K562 (cell line): ENCODE data around the gene ADGRF1. TPM values are rescaled to one million over a fixed set of nuclear protein-coding genes. Genes with fewer than 3 reads are reported as not detected.

Source experiments
- ATAC-seq: fragments of 200-7000 bp; cut with Tn5 transposase; 3 replicates; pipeline ENCODE4 v1.9.1; 2020; ENCODE audit warnings: moderate library complexity
- BruUV-seq: library from RNA; stranded (reverse); fragments of 400-500 nt; replicated peaks from 2 replicates; lab custom pipeline; 2021; lab: Mats Ljungman, UMichigan
- CTCF ChIA-PET: fragments of 300-600 bp; formaldehyde crosslinking; extraction: SDS; loops from one replicate; lab custom pipeline; 2021; ENCODE audit warnings: low intra/inter-chr PET ratio; lab: Yijun Ruan, JAX
- POLR2A ChIA-PET: fragments of 300-600, 350-650 bp; sonication (Branson Sonifier 250); formaldehyde crosslinking; extraction: SDS; loops from one replicate; lab custom pipeline; 2021; ENCODE audit warnings: antibody characterized with exemption, inconsistent platforms; lab: Yijun Ruan, JAX
- DNase-seq, 4 experiments: peaks; one replicate each; pipeline versions ENCODE4 v3.0.0 to v3.0.0-alpha.2; 2011 to 2018; ENCODE audit warnings: low spot score in 3 of 4, mixed read lengths in 3 of 4; ENCODE audit errors: extremely low read depth in 1 of 4
- FAIRE-seq: peaks from 2 replicates; lab custom pipeline; 2011; peaks lifted over from hg19 to GRCh38; lab: Jason Lieb, UNC
- H2AFZ ChIP-seq: 2 replicates; pipeline ENCODE4 v1.6.0; 2011; ENCODE audit warnings: low read depth, low read length, control low read depth, inconsistent platforms
- H3K27ac ChIP-seq: fragments of 200-600 bp; 3 replicates; pipeline ENCODE4 v1.8.0; 2011; ENCODE audit warnings: low read depth, mild to moderate bottlenecking, control low read depth, inconsistent platforms, low read length, moderate library complexity, mixed read lengths; ENCODE audit errors: extremely low read depth
- H3K27me3 ChIP-seq, 2 experiments: fragments of 300-600 bp in 1 of 2; 2 replicates in 1 of 2; 3 replicates in 1 of 2; pipeline versions ENCODE4 v1.6.0 to v1.8.0; 2011; ENCODE audit warnings: inconsistent platforms in 2 of 2, low read length in 2 of 2, mild to moderate bottlenecking in 1 of 2, mixed read lengths in 1 of 2, moderate library complexity in 1 of 2; ENCODE audit not compliant: control insufficient read depth in 2 of 2, insufficient read depth in 2 of 2
- H3K36me3 ChIP-seq: fragments of 300-600 bp; 3 replicates; pipeline ENCODE4 v1.8.0; 2011; ENCODE audit warnings: mild to moderate bottlenecking, low read length, inconsistent platforms; ENCODE audit not compliant: control insufficient read depth, insufficient read depth
- H3K4me1 ChIP-seq, 2 experiments: fragments of 200-600 bp in 1 of 2; replicated peaks in 1 of 2; 2 replicates in 1 of 2; 3 replicates in 1 of 2; pipeline versions ENCODE4 v1.5.1 to v1.8.0; 2011; ENCODE audit warnings: inconsistent platforms in 2 of 2, low read length in 2 of 2, mild to moderate bottlenecking in 1 of 2, mixed read lengths in 1 of 2, moderate library complexity in 1 of 2; ENCODE audit not compliant: control insufficient read depth in 2 of 2, insufficient read depth in 2 of 2
- H3K4me2 ChIP-seq: 2 replicates; pipeline ENCODE4 v1.6.1; 2011; ENCODE audit warnings: low read length, control low read depth, inconsistent platforms, mixed read lengths; ENCODE audit not compliant: insufficient read depth
- H3K4me3 ChIP-seq: fragments of 200-600 bp; sonication (generic), shearing (Covaris generic); 2 replicates; pipeline ENCODE4 v1.5.1; 2016; ENCODE audit warnings: control low read depth, inconsistent platforms
- H3K79me2 ChIP-seq: fragments of 200-600 bp; 3 replicates; pipeline ENCODE4 v1.8.0; 2011; ENCODE audit warnings: low read length, inconsistent platforms; ENCODE audit not compliant: control insufficient read depth, insufficient read depth
- H3K9ac ChIP-seq, 2 experiments: 2 replicates each; pipeline versions ENCODE4 v1.6.0 to v1.6.1; 2011; ENCODE audit warnings: low read depth in 2 of 2, low read length in 2 of 2, control low read depth in 1 of 2, inconsistent platforms in 1 of 2, mild to moderate bottlenecking in 1 of 2, mixed read lengths in 1 of 2; ENCODE audit not compliant: insufficient read depth in 1 of 2
- H3K9me1 ChIP-seq: one replicate; pipeline ENCODE4 v1.6.0; 2011; ENCODE audit warnings: inconsistent platforms, mild to moderate bottlenecking, low read length, moderate library complexity; ENCODE audit not compliant: control insufficient read depth, insufficient read depth
- H3K9me3 ChIP-seq: replicated peaks from 2 replicates; pipeline ENCODE4 v1.5.1; 2011; ENCODE audit warnings: low read depth, low read length, inconsistent platforms; ENCODE audit not compliant: control insufficient read depth, insufficient read depth
- H4K20me1 ChIP-seq: replicated peaks from 2 replicates; pipeline ENCODE4 v1.6.1; 2011; ENCODE audit warnings: low read length, inconsistent platforms, mixed read lengths; ENCODE audit not compliant: control insufficient read depth, insufficient read depth
- COPS2 ChIP-seq: fragments of 450-650 bp; conservative IDR thresholded peaks from 2 replicates; pipeline ENCODE4 v1.6.1; 2016; ENCODE audit warnings: mild to moderate bottlenecking, moderate library complexity
- GATAD2A ChIP-seq: fragments of 450-650 bp; IDR thresholded peaks from 2 replicates; pipeline ENCODE4 v1.6.1; 2017
- KDM4B ChIP-seq, 2 experiments: fragments of 450-650 bp in 1 of 2; sonication (generic) in 1 of 2; IDR thresholded peaks; 2 replicates each; pipeline ENCODE4 v1.6.1; 2016 to 2017; ENCODE audit warnings: borderline replicate concordance in 2 of 2, antibody characterized with exemption in 1 of 2, low read depth in 1 of 2, mild to moderate bottlenecking in 1 of 2
- KLF1 ChIP-seq: fragments of 450-650 bp; IDR thresholded peaks from 2 replicates; pipeline ENCODE4 v1.6.1; 2016; ENCODE audit warnings: missing genetic modification characterization, missing compliant biosample characterization
- MAFG ChIP-seq: fragments of 450-650 bp; conservative IDR thresholded peaks from 2 replicates; pipeline ENCODE4 v1.6.1; 2016; ENCODE audit warnings: missing genetic modification characterization, missing compliant biosample characterization
- MIER1 ChIP-seq: fragments of 450-650 bp; IDR thresholded peaks from 2 replicates; pipeline ENCODE4 v1.6.1; 2016; ENCODE audit warnings: antibody characterized with exemption, mild to moderate bottlenecking, low read depth
- NFE2L1 ChIP-seq: fragments of 450-650 bp; IDR thresholded peaks from 2 replicates; pipeline ENCODE4 v1.6.1; 2016; ENCODE audit warnings: missing genetic modification characterization, low read depth, mild to moderate bottlenecking, missing compliant biosample characterization, moderate library complexity, borderline replicate concordance
- PPARD ChIP-seq: fragments of 250-450 bp; sonication (Bioruptor Pico); IDR thresholded peaks from 2 replicates; pipeline ENCODE4 v1.8.0; 2022; ENCODE audit warnings: inconsistent platforms, mild to moderate bottlenecking, moderate library complexity
- SAFB2 ChIP-seq: fragments of 200-400 bp; formaldehyde crosslinking; IDR thresholded peaks from 2 replicates; pipeline ENCODE4 v1.6.1; 2018; ENCODE audit warnings: borderline replicate concordance, low read length, low read depth, moderate library complexity; ENCODE audit not compliant: severe bottlenecking
- SOX6 ChIP-seq: fragments of 450-650 bp; IDR thresholded peaks from 2 replicates; pipeline ENCODE4 v1.6.1; 2014; ENCODE audit warnings: mild to moderate bottlenecking
- ZBTB5 ChIP-seq: fragments of 450-650 bp; IDR thresholded peaks from 2 replicates; pipeline ENCODE4 v1.6.1; 2017; ENCODE audit warnings: antibody characterized with exemption
- ZNF444 ChIP-seq: fragments of 250-450 bp; sonication (Bioruptor Pico); IDR thresholded peaks from 2 replicates; pipeline ENCODE4 v1.4.0; 2020; ENCODE audit warnings: mild to moderate bottlenecking, moderate library complexity
- ZNF764 ChIP-seq: fragments of 250-450 bp; sonication (Bioruptor Pico); IDR thresholded peaks from 2 replicates; pipeline ENCODE4 v1.4.0; 2020; ENCODE audit warnings: low read depth, mild to moderate bottlenecking, moderate library complexity
- WGBS: fragments of 100-300 bp; shearing (Covaris generic); methylation state at CpG from one replicate; pipeline ENCODE4 v1.1.6; 2016; ENCODE audit warnings: low coverage, mixed read lengths; ENCODE audit not compliant: insufficient coverage; ENCODE audit errors: missing lambda C conversion rate; 5-methylcytosine and 5-hydroxymethylcytosine counted together
- in situ Hi-C: fragments of 300-500 bp; cut with MboI; formaldehyde crosslinking; loops from 4 replicates; pipeline ENCODE4 v1.15.0; 2018; ENCODE audit warnings: inconsistent platforms, mixed read lengths
- intact Hi-C: fragments of 100-400 bp; cut with micrococcal nuclease; formaldehyde crosslinking; loops from 2 replicates; pipeline ENCODE4 v1.14.2; 2022
- polyA plus RNA-seq, 8 experiments: library from polyadenylated mRNA; depleted of rRNA in 4 of 8; stranded (reverse) in 5 of 8; unstranded in 3 of 8; fragments of >200 nt; fragmentation: Nextera tagmentation in 2 of 8; fragmentation: Illumina TruSeq in 1 of 8; extraction: Ambion mirVana in 2 of 8; extraction: Trizol in 1 of 8; gene quantifications; 2 replicates each; pipeline versions ENCODE4 v1.2.1 to v1.2.3, GENCODE V29; 2011 to 2014; ENCODE audit warnings: inconsistent platforms in 1 of 8, missing spikeins in 1 of 8
- total RNA-seq, 7 experiments: library from RNA; depleted of rRNA in 6 of 7; stranded (reverse); fragments of >200 nt in 6 of 7; fragmentation: Illumina TruSeq in 2 of 7; extraction: Trizol in 2 of 7; gene quantifications; 2 replicates each; pipeline versions ENCODE4 v1.2.1 to v1.2.3, GENCODE V29; 2011 to 2021; ENCODE audit warnings: low replicate concordance in 1 of 7
- TF ChIP-seq, protein P1 (sequence below): fragments of 450-650 bp; IDR thresholded peaks from 2 replicates; pipeline ENCODE4 v1.6.1; 2018; ENCODE audit warnings: mild to moderate bottlenecking, low read depth; ENCODE audit not compliant: partially characterized antibody
- TF ChIP-seq, protein P2 (sequence below): sonication (generic); formaldehyde crosslinking; IDR thresholded peaks from 2 replicates; pipeline ENCODE4 v1.8.1; 2023; ENCODE audit warnings: mild to moderate bottlenecking, missing genetic modification reagents

The ADGRF1 gene
- total and polyA plus RNA-seq, 9 of the 15 experiments (the other 6 are each of a cell fraction or from before 2014, with no cell fraction given): not detected

- no peak for TF ChIP-seq ZBTB5
These were observed 79.1 kb downstream of the ADGRF1 start (continued) for GRCh38 chr6:46963039-46963438.

GRCh38 chr6:46961711-46962110 is 80.4 kb downstream of the ADGRF1 start:
- 0% methylated on average over 5 of the region's 5 CpGs for WGBS
- TF ChIP-seq GATAD2A (no peak), MAFG (tag) (no peak), KDM4B (IDR thresholded peaks at IDR 0.05; ENCODE audit: borderline replicate concordance in 2 of 2, low read depth in 1 of 2) (no peak), NFE2L1 (tag) (no peak), ZNF444 (CRISPR knock-in tag) (no peak), ZNF764 (no peak), COPS2 (no peak), KLF1 (tag) (no peak), MIER1 (no peak), SAFB2 (no peak), PPARD (CRISPR knock-in tag) (no peak), SOX6 (no peak)
- TF ChIP-seq, protein P1, sequence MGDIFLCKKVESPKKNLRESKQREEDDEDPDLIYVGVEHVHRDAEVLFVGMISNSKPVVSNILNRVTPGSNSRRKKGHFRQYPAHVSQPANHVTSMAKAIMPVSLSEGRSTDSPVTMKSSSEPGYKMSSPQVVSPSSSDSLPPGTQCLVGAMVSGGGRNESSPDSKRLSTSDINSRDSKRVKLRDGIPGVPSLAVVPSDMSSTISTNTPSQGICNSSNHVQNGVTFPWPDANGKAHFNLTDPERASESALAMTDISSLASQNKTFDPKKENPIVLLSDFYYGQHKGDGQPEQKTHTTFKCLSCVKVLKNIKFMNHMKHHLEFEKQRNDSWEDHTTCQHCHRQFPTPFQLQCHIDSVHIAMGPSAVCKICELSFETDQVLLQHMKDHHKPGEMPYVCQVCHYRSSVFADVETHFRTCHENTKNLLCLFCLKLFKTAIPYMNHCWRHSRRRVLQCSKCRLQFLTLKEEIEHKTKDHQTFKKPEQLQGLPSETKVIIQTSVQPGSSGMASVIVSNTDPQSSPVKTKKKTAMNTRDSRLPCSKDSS: no peak
- TF ChIP-seq, protein P2, sequence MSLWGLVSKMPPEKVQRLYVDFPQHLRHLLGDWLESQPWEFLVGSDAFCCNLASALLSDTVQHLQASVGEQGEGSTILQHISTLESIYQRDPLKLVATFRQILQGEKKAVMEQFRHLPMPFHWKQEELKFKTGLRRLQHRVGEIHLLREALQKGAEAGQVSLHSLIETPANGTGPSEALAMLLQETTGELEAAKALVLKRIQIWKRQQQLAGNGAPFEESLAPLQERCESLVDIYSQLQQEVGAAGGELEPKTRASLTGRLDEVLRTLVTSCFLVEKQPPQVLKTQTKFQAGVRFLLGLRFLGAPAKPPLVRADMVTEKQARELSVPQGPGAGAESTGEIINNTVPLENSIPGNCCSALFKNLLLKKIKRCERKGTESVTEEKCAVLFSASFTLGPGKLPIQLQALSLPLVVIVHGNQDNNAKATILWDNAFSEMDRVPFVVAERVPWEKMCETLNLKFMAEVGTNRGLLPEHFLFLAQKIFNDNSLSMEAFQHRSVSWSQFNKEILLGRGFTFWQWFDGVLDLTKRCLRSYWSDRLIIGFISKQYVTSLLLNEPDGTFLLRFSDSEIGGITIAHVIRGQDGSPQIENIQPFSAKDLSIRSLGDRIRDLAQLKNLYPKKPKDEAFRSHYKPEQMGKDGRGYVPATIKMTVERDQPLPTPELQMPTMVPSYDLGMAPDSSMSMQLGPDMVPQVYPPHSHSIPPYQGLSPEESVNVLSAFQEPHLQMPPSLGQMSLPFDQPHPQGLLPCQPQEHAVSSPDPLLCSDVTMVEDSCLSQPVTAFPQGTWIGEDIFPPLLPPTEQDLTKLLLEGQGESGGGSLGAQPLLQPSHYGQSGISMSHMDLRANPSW (CRISPR knock-in tag): no peak

More at GRCh38 chr6:46961711-46962110, 80.4 kb downstream of the ADGRF1 start:
- POLR2A ChIA-PET: interaction anchor here (1.1 to 1.2 kb wide), 2 partner anchors 10 to 20 kb away, joined by 3 to 4 read pairs; no protein-coding TSS in a partner anchor
- in situ Hi-C loops (no loop called here), intact Hi-C loops (no loop called here)
- BruUV-seq: no TSS peak
- Histone ChIP-seq H3K36me3 (no peaks in the 10 kb centered on the region), H3K4me1 (no peaks in the 10 kb centered on the region), H4K20me1 (no peaks in the 10 kb centered on the region), H2AFZ (no peak overlapping the region), H3K27ac (no peak overlapping the region), H3K79me2 (no peaks in the 10 kb centered on the region), H3K4me2 (no peak overlapping the region), H3K4me3 (no peak overlapping the region), H3K9me3 (no peaks in the 10 kb centered on the region), H3K9me1 (no peaks in the 10 kb centered on the region), H3K9ac (no peak overlapping the region), H3K27me3 (no peaks in the 10 kb centered on the region)
- CTCF ChIA-PET: no interaction called here
- DNase-seq (no peak), FAIRE-seq (no peak), ATAC-seq (no peak)
